ENCODE data around the gene C16orf96. TPM values are rescaled to one million over a fixed set of nuclear protein-coding genes. Genes with fewer than 3 reads are reported as not detected.

C16orf96 gene
- polyA plus RNA-seq: not detected in 2 replicates

DNA sequence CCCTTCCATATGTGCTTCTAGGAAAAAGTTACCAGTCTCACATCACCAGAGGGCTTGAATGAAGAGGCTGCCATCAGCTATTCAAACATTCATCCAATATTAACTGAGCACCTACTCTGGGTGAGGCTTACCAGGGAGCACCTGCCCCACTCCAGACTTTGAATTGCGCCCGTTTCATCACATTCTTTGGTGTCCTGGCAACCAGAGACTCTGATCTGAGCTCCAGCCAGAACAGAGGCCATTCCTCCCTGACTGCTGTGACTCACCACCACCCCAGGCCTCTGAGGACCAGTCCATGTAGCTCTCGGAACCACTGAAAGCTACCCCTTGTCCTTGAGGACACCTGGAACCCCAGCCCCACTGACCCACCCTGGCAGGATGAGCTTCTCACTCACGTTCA lies at the start of gene C16orf96:
Gene C16orf96 (plus strand): TSS at position 229 of the 400 bp plus-strand sequence. CDS start 150 bp downstream, at position 379.

DNA sequence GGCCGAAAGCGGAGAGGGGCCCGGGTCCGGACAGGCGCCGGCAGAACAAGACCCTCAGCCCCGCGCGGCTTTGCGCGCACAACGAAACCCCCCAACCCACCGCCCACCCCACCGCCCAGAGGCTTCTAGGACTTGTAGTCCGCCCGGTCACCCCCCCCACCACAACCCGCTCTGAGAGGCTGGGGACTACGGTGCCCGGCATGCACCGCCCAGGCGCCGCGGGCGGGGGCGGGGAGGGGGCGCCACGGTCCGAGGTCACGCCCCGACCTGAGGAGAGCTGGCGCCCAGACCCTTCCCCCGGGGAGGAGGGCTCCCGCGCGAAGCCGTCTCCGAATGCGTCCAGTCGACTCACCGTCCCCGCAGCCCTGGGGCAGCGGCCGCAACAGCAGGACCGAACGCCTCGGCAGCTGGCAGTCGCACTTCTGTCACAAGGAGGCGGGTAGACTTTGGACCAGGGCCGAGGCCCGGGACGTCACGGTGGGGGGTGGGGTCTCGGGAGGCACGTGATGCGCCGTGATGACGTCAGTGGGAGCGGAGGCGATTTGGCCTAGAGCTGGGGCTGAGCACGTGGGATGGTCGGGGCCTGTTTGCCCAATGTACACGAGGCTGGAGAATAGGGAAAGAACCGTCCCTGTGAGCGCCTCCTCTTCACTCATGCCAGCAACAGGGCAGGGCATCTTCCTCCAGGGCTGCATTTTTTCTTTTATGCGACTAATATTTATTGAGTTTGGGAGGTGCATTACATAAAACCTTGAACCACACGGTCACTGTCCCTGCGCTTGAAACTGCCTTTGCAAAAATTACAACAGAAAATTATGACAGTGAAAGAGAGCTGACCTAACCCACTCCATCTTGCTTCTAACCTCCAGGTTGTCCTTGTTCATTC lies 17.5 kb upstream of the C16orf96 start, which contains the start of gene CDIP1:
Gene CDIP1 (minus strand): TSS at position 424 of the 886 bp plus-strand sequence. CDS start 24,643 bp downstream, outside the sequence.

DNA sequence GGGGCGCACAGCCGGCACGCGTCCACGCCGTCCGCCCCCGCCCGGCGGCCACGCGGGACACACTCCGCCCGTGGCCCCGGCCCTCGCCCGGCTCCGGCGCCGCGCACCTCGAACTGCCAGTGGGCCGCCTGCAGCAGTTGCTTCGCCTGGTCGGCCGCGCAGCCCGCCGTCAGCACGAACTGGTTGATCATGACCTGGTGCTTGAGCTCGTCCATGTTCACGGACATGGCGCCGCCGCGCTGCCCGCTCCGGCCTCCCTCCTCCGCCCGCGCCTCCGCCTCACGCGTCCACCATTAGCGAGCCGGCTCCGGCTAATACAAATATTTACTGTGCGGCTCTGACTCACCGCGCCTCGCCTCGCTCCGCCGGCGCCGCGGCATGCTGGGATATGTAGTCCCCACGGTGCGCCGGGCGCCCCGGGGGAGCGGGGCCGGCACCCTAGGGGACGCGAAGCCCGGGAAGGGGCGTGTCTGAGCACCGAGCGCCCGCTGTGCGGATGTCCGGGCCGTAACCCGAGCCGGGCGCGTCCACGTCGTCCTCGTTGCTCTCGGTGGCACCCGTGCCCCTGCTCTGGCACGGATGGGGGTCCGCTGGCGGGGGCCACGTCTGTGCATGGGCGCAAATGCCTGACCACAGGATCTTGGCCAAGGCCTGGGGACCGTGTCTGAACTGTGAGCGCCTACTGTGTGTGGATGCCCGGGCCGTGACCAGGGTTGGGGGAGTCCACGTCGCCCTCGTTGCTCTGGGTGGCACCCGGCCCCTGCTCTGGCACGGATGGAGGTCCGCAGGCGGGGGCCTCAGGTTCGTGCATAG lies 58.6 kb downstream of the C16orf96 start, which contains the start of gene UBALD1:
Gene UBALD1 (minus strand): TSS at position 318 of the 813 bp plus-strand sequence. CDS start 91 bp downstream, at position 227.

DNA sequence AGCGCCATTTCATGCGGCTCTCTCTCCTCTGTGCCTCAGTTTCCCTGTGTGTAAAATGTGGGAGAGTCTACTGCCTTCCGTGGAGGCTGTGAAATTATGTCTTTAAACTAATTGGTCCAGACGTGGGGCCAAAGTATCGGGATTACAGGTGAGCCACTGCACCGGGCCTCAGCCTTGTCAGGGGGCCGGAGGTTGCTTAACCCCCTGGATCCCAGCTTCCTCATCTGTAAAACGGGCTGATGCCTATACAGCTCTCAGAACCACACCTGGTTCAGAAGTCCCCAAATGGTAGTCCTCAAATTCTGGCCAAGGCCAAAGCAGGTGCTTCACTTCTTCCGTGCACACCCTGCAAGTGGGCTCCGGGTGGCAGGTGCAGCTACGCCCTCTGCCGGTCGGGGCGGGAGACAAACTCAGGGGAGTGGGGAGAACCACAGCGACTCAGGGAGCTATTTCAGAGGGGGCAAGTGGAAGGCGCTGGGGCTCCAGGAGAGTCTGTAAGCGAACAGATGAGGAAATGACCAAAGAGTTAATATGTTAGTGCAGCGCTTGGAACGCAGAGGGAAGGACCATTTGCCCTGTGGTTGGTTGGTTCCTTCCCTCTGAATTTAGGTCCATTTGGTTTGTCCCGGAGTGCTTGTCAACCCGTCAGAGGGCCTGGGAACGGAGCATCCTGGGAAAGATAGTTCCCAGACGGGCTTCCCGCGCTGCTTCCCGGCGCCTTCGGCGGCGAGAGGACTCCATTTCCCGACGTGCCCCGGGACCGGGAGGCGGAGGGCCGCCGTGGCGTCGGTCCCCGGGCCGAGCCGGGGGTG lies 68.1 kb downstream of the C16orf96 start, which contains the start of gene MGRN1:
Gene MGRN1 (plus strand): TSS at position 812 of the 812 bp plus-strand sequence. CDS start 135 bp downstream, outside the sequence.

Other genes with a start within 250 kb of the C16orf96 start
- 0.08 TPM in 1 of 2 replicates, not detected in the other for gene GLIS2, start 240.3 kb upstream of the C16orf96 start, polyA plus RNA-seq
- gene PAM16, start 205.0 kb upstream of the C16orf96 start, polyA plus RNA-seq: 48.1 and 61.9 TPM in 2 replicates
- 0.11 TPM in 1 of 2 replicates, not detected in the other for gene VASN, start 184.5 kb upstream of the C16orf96 start, polyA plus RNA-seq
- 0.38 and 0.95 TPM in 2 replicates for gene CORO7, start 139.7 kb upstream of the C16orf96 start, polyA plus RNA-seq
- gene DNAJA3, start 130.5 kb upstream of the C16orf96 start, polyA plus RNA-seq: 22.6 and 28.8 TPM in 2 replicates
- 13.5 and 17.8 TPM in 2 replicates for gene NMRAL1, start 81.7 kb upstream of the C16orf96 start, polyA plus RNA-seq
- 109 and 149 TPM in 2 replicates for gene HMOX2, start 79.9 kb upstream of the C16orf96 start, polyA plus RNA-seq
- gene CDIP1, start 17.6 kb upstream of the C16orf96 start, polyA plus RNA-seq: 32.6 and 51.1 TPM in 2 replicates
- 1.7 and 2.7 TPM in 2 replicates for gene UBALD1, start 58.5 kb downstream of the C16orf96 start, polyA plus RNA-seq
- gene MGRN1, start 68.5 kb downstream of the C16orf96 start, polyA plus RNA-seq: 0.22 and 1.2 TPM in 2 replicates
- gene NUDT16L1, start 137.2 kb downstream of the C16orf96 start, polyA plus RNA-seq: 10.8 and 19.1 TPM in 2 replicates
- 0.14 and 5.5 TPM in 2 replicates for gene ANKS3, start 177.9 kb downstream of the C16orf96 start, polyA plus RNA-seq
- gene DNAAF8, start 178.2 kb downstream of the C16orf96 start, polyA plus RNA-seq: 0.27 TPM in 1 of 2 replicates, not detected in the other
- 0.11 and 1.2 TPM in 2 replicates for gene ZNF500, start 210.8 kb downstream of the C16orf96 start, polyA plus RNA-seq
- not detected in 2 replicates for gene SEPTIN12, start 232.0 kb downstream of the C16orf96 start, polyA plus RNA-seq
- gene SMIM22, start 239.0 kb downstream of the C16orf96 start, polyA plus RNA-seq: not detected in 2 replicates
- gene ROGDI, start 246.3 kb downstream of the C16orf96 start, polyA plus RNA-seq: 27.7 and 31.0 TPM in 2 replicates

Measured in Purkinje cell (primary cell).